Keratinocyte (primary cell): Measurements from ENCODE around the gene SPACA9. TPM values are rescaled to one million over a fixed set of nuclear protein-coding genes. Genes with fewer than 3 reads are reported as not detected.

Source experiments
- DNase-seq: peaks from one replicate; pipeline ENCODE4 v3.0.0-alpha.2; 2011; ENCODE audit warnings: low read depth, missing footprints, low spot score
- FAIRE-seq: peaks from 2 replicates; lab custom pipeline; 2011; peaks lifted over from hg19 to GRCh38; lab: Jason Lieb, UNC
- H2AFZ ChIP-seq: 2 replicates; pipeline ENCODE4 v1.6.0; 2012; ENCODE audit warnings: low read length, control low read depth, inconsistent platforms; ENCODE audit not compliant: control insufficient read depth
- H3K27ac ChIP-seq: 2 replicates; pipeline ENCODE4 v1.5.1; 2011; ENCODE audit warnings: low read length; ENCODE audit not compliant: control insufficient read depth, insufficient read depth
- H3K27me3 ChIP-seq: 3 replicates; pipeline ENCODE4 v1.6.0; 2011; ENCODE audit warnings: low read length; ENCODE audit not compliant: control insufficient read depth, insufficient read depth; ENCODE audit errors: extremely low read depth
- H3K36me3 ChIP-seq, 2 experiments: 2 replicates in 1 of 2; 3 replicates in 1 of 2; pipeline ENCODE4 v1.5.1; 2011; ENCODE audit warnings: low read length in 2 of 2, mild to moderate bottlenecking in 1 of 2; ENCODE audit not compliant: control insufficient read depth in 2 of 2, insufficient read depth in 2 of 2; ENCODE audit errors: extremely low read depth in 1 of 2
- H3K4me1 ChIP-seq: 3 replicates; pipeline ENCODE4 v1.5.1; 2011; ENCODE audit warnings: low read length; ENCODE audit not compliant: control insufficient read depth, insufficient read depth; ENCODE audit errors: extremely low read depth
- H3K4me2 ChIP-seq: 3 replicates; pipeline ENCODE4 v1.6.0; 2011; ENCODE audit warnings: low read depth, low read length; ENCODE audit not compliant: control insufficient read depth, insufficient read depth; ENCODE audit errors: extremely low read depth
- H3K4me3 ChIP-seq, 3 experiments: fragments of 200-600 bp in 1 of 3; sonication (generic) in 1 of 3; 2 replicates in 2 of 3; 3 replicates in 1 of 3; pipeline ENCODE4 v1.5.1; 2011 to 2016; ENCODE audit warnings: low read length in 3 of 3, mild to moderate bottlenecking in 3 of 3, control low read depth in 2 of 3, inconsistent platforms in 1 of 3, low read depth in 1 of 3, mixed read lengths in 1 of 3, mixed run types in 1 of 3, moderate library complexity in 1 of 3; ENCODE audit not compliant: control insufficient read depth in 2 of 3, insufficient read depth in 2 of 3; ENCODE audit errors: extremely low read depth in 1 of 3
- H3K79me2 ChIP-seq: 2 replicates; pipeline ENCODE4 v1.6.0; 2012; ENCODE audit warnings: low read length; ENCODE audit not compliant: control insufficient read depth, insufficient read depth
- H3K9ac ChIP-seq: 3 replicates; pipeline ENCODE4 v1.6.0; 2011; ENCODE audit warnings: low read length; ENCODE audit not compliant: control insufficient read depth, insufficient read depth; ENCODE audit errors: extremely low read depth
- H3K9me1 ChIP-seq: 3 replicates; pipeline ENCODE4 v1.6.0; 2011; ENCODE audit warnings: low read length; ENCODE audit not compliant: control insufficient read depth, insufficient read depth; ENCODE audit errors: extremely low read depth
- H3K9me3 ChIP-seq: 2 replicates; pipeline ENCODE4 v1.5.1; 2012; ENCODE audit warnings: low read depth, low read length; ENCODE audit not compliant: control insufficient read depth
- H4K20me1 ChIP-seq: 3 replicates; pipeline ENCODE4 v1.6.0; 2011; ENCODE audit warnings: low read length; ENCODE audit not compliant: control insufficient read depth, insufficient read depth; ENCODE audit errors: extremely low read depth
- CTCF ChIP-seq, 3 experiments: IDR thresholded peaks in 1 of 3; conservative IDR thresholded peaks in 1 of 3; optimal IDR thresholded peaks in 1 of 3; 2 replicates in 2 of 3; 3 replicates in 1 of 3; pipeline versions ENCODE3 to v1.5.1; 2011; ENCODE audit warnings: low read length in 3 of 3, mild to moderate bottlenecking in 3 of 3, moderate library complexity in 2 of 3, control low read depth in 1 of 3, inconsistent platforms in 1 of 3; ENCODE audit not compliant: insufficient read depth in 2 of 3; ENCODE audit errors: extremely low read depth in 1 of 3
- EZH2 ChIP-seq: IDR thresholded peaks from one replicate; pipeline ENCODE4 v1.6.1; 2012; ENCODE audit warnings: inconsistent platforms, mild to moderate bottlenecking, low read length, moderate library complexity
- dilution Hi-C: fragments of 300-500 bp; cut with MboI; formaldehyde crosslinking; loops from one replicate; pipeline ENCODE4 v1.7.0; 2020; ENCODE audit warnings: low sequenced_read_pairs; ENCODE audit not compliant: extremely low pct_ligation_motif_present
- polyA plus RNA-seq, 5 experiments: library from polyadenylated mRNA; depleted of rRNA in 3 of 5; stranded (reverse) in 3 of 5; stranded (forward) in 1 of 5; unstranded in 1 of 5; fragments of >200 nt; gene quantifications; 1 replicate in 1 of 5; 2 replicates in 3 of 5; 3 replicates in 1 of 5; pipeline versions ENCODE4 v1.2.1 to v1.2.3, GENCODE V29; 2011 to 2012; ENCODE audit warnings: missing spikeins in 2 of 5, low read depth in 1 of 5, low replicate concordance in 1 of 5

The SPACA9 gene
- polyA plus RNA-seq, 1 donor (not counting 4 experiments of a cell fraction or from before 2014, with no cell fraction given): 3.6 TPM

- Histone ChIP-seq H2AFZ (no peak overlapping the region), H3K27ac (no peak overlapping the region), H3K36me3 (peaks cover 16 to 17% of the 10 kb centered on the region in 2 experiments), H3K9ac (no peak overlapping the region), H3K79me2 (no peaks in the 10 kb centered on the region), H4K20me1 (no peaks in the 10 kb centered on the region), H3K9me1 (no peaks in the 10 kb centered on the region), H3K9me3 (no peaks in the 10 kb centered on the region), H3K4me1 (no peaks in the 10 kb centered on the region), H3K27me3 (no peaks in the 10 kb centered on the region), H3K4me2 (no peak overlapping the region), H3K4me3 (no peak overlapping the region)
- no peak for TF ChIP-seq EZH2
- no peak for TF ChIP-seq CTCF (optimal IDR thresholded peaks at IDR 0.05 in 1 of 3, IDR thresholded peaks at IDR 0.05 in 1 of 3, conservative IDR thresholded peaks at IDR 0.05 in 1 of 3; ENCODE audit: extremely low read depth in 1 of 3, insufficient read depth in 2 of 3, low read length in 3 of 3)
- FAIRE-seq (no peak), DNase-seq (no peak)
- dilution Hi-C loops: no loop called here
Observed at GRCh38 chr9:132908635-132909034, 29.9 kb downstream of the SPACA9 start.

GRCh38 chr9:132909311-132909710, 30.6 kb downstream of the SPACA9 start:
- Histone ChIP-seq H3K4me2 (no peak overlapping the region), H3K9ac (no peak overlapping the region), H3K4me3 (no peak overlapping the region), H4K20me1 (no peaks in the 10 kb centered on the region), H3K27ac (no peak overlapping the region), H3K4me1 (no peaks in the 10 kb centered on the region), H3K9me3 (no peaks in the 10 kb centered on the region), H3K36me3 (peaks cover 16 to 17% of the 10 kb centered on the region in 2 experiments), H2AFZ (no peak overlapping the region), H3K27me3 (no peaks in the 10 kb centered on the region), H3K9me1 (no peaks in the 10 kb centered on the region), H3K79me2 (no peaks in the 10 kb centered on the region)
- FAIRE-seq (no peak), DNase-seq (no peak)
- TF ChIP-seq CTCF (optimal IDR thresholded peaks at IDR 0.05 in 1 of 3, IDR thresholded peaks at IDR 0.05 in 1 of 3, conservative IDR thresholded peaks at IDR 0.05 in 1 of 3; ENCODE audit: extremely low read depth in 1 of 3, insufficient read depth in 2 of 3, low read length in 3 of 3) (no peak), EZH2 (no peak)
- dilution Hi-C loops: no loop called here
